PC-9 (cell line): ENCODE results near the gene CFAP92. TPM values are rescaled to one million over a fixed set of nuclear protein-coding genes. Genes with fewer than 3 reads are reported as not detected.

Experiments used
- BruUV-seq: library from RNA; stranded (reverse); fragments of 400-500 nt; replicated peaks from 2 replicates; lab custom pipeline; 2021; lab: Mats Ljungman, UMichigan
- CTCF ChIA-PET: fragments of 300-600 bp; sonication (Branson Sonifier 250); formaldehyde crosslinking; loops from one replicate; lab custom pipeline; 2022; ENCODE audit warnings: antibody characterized with exemption; lab: Charles Lee
- POLR2A ChIA-PET: fragments of 300-600 bp; sonication (Branson Sonifier 250); formaldehyde crosslinking; loops from one replicate; lab custom pipeline; 2022; ENCODE audit warnings: antibody characterized with exemption; ENCODE audit not compliant: unreplicated experiment; lab: Charles Lee
- DNase-seq, 2 experiments: peaks; one replicate each; pipeline versions ENCODE4 v3.0.0 to v3.0.0-alpha.2; 2015 to 2022; ENCODE audit warnings: mixed read lengths in 1 of 2
- H2AFZ ChIP-seq: fragments of 200-600 bp; sonication (generic); 2 replicates; pipeline ENCODE4 v1.8.1; 2017; ENCODE audit warnings: antibody characterized with exemption
- H3F3A ChIP-seq: fragments of 200-600 bp; sonication (generic); 2 replicates; pipeline ENCODE4 v1.8.1; 2017; ENCODE audit warnings: antibody characterized with exemption, mild to moderate bottlenecking, low read depth; ENCODE audit not compliant: insufficient read depth
- H3K27ac ChIP-seq: fragments of 200-600 bp; sonication (generic); 2 replicates; pipeline ENCODE4 v1.6.1; 2016; ENCODE audit warnings: mixed run types
- H3K27me3 ChIP-seq: fragments of 200-600 bp; sonication (generic); 2 replicates; pipeline ENCODE4 v1.6.1; 2016; ENCODE audit warnings: low read depth, mixed run types; ENCODE audit not compliant: insufficient read depth
- H3K36me3 ChIP-seq: fragments of 200-600 bp; sonication (generic); 2 replicates; pipeline ENCODE4 v1.6.1; 2016; ENCODE audit warnings: low read depth, mixed run types
- H3K4me1 ChIP-seq: fragments of 200-600 bp; sonication (generic); replicated peaks from 2 replicates; pipeline ENCODE4 v1.6.1; 2016; ENCODE audit warnings: mixed run types; ENCODE audit not compliant: insufficient read depth
- H3K4me2 ChIP-seq: fragments of 200-600 bp; sonication (generic); 2 replicates; pipeline ENCODE4 v1.6.1; 2017; ENCODE audit warnings: mixed run types
- H3K4me3 ChIP-seq: fragments of 200-600 bp; sonication (generic); 2 replicates; pipeline ENCODE4 v1.6.1; 2016; ENCODE audit warnings: mixed run types
- H3K79me2 ChIP-seq: fragments of 200-600 bp; sonication (generic); 2 replicates; pipeline ENCODE4 v1.6.1; 2017; ENCODE audit warnings: low read depth, mixed run types
- H3K9me2 ChIP-seq: fragments of 200-600 bp; sonication (generic); 2 replicates; pipeline ENCODE4 v1.8.1; 2017; ENCODE audit warnings: mild to moderate bottlenecking; ENCODE audit not compliant: insufficient read depth
- H3K9me3 ChIP-seq: fragments of 200-600 bp; sonication (generic); 2 replicates; pipeline ENCODE4 v1.8.1; 2016; ENCODE audit warnings: low read depth; ENCODE audit not compliant: insufficient read depth
- H4K20me1 ChIP-seq: fragments of 200-600 bp; sonication (generic); 2 replicates; pipeline ENCODE4 v1.8.1; 2017; ENCODE audit not compliant: insufficient read depth
- CTCF ChIP-seq: fragments of 200-600 bp; sonication (generic); conservative IDR thresholded peaks from 2 replicates; pipeline ENCODE4 v1.6.1; 2017; ENCODE audit warnings: mixed run types, antibody characterized with exemption, mild to moderate bottlenecking, moderate library complexity
- EZH2 ChIP-seq: fragments of 200-600 bp; sonication (generic); IDR thresholded peaks from 2 replicates; pipeline ENCODE4 v1.8.0; 2017; ENCODE audit warnings: antibody characterized with exemption, low read depth
- intact Hi-C: fragments of 100-400 bp; cut with micrococcal nuclease; formaldehyde crosslinking; loops from one replicate; pipeline ENCODE4 v1.10.0; 2022; ENCODE audit not compliant: unreplicated experiment
- total RNA-seq: library from RNA; stranded (reverse); gene quantifications from 2 replicates; pipeline ENCODE4 v1.2.3, GENCODE V29; 2021

The CFAP92 gene
- total RNA-seq, 1 experiment from 2014 or later: 4.3 TPM

GRCh38 chr3:129034642-129035041 lies 40.8 kb upstream of the CFAP92 start:
- TF ChIP-seq CTCF: no peak
- no peak for TF ChIP-seq EZH2
- no peaks in the 10 kb centered on the region for H3K4me1 ChIP-seq
- ChIA-PET CTCF (no interaction called here), POLR2A (interaction anchor here (0.7 kb wide), 1 partner anchor 711 kb away, joined by 3 read pairs; no protein-coding TSS in a partner anchor)
- H3K9me3 ChIP-seq: no peaks in the 10 kb centered on the region
- no peak overlapping the region for H3K4me2 ChIP-seq
- no peak overlapping the region for H3K27ac ChIP-seq
- H3K79me2 ChIP-seq: no peaks in the 10 kb centered on the region
- intact Hi-C loops: no loop called here
- no peaks in the 10 kb centered on the region; the same call in 1 of the 2 replicates for H3K27me3 ChIP-seq
- no peaks in the 10 kb centered on the region for H3K36me3 ChIP-seq
- no peak for DNase-seq
- no peaks in the 10 kb centered on the region for H3F3A ChIP-seq
- BruUV-seq: no TSS peak
- no peak overlapping the region for H3K4me3 ChIP-seq
- H3K9me2 ChIP-seq: no peaks in the 10 kb centered on the region
- no peaks in the 10 kb centered on the region for H4K20me1 ChIP-seq
- H2AFZ ChIP-seq: no peak overlapping the region

GRCh38 chr3:129033633-129034321 lies 39.9 kb upstream of the CFAP92 start:
- no peaks in the 10 kb centered on the region for H4K20me1 ChIP-seq
- H3K4me1 ChIP-seq: no peaks in the 10 kb centered on the region
- no peak overlapping the region for H3K4me2 ChIP-seq
- TF ChIP-seq CTCF: no peak
- no peak overlapping the region for H3K27ac ChIP-seq
- no peaks in the 10 kb centered on the region for H3K9me3 ChIP-seq
- ChIA-PET POLR2A (interaction anchor here (0.7 kb wide), 1 partner anchor 711 kb away, joined by 3 read pairs; no protein-coding TSS in a partner anchor), CTCF (no interaction called here)
- DNase-seq: no peak
- no peaks in the 10 kb centered on the region for H3K79me2 ChIP-seq
- BruUV-seq: no TSS peak
- no peak overlapping the region for H2AFZ ChIP-seq
- intact Hi-C loops: no loop called here
- no peak overlapping the region for H3K4me3 ChIP-seq
- no peaks in the 10 kb centered on the region for H3F3A ChIP-seq
- H3K9me2 ChIP-seq: no peaks in the 10 kb centered on the region
- H3K27me3 ChIP-seq: no peaks in the 10 kb centered on the region; the same call in 1 of the 2 replicates
- no peaks in the 10 kb centered on the region for H3K36me3 ChIP-seq

GRCh38 chr3:129033151-129033550 lies 39.3 kb upstream of the CFAP92 start:
- H3K9me2 ChIP-seq: no peaks in the 10 kb centered on the region
- H3K4me1 ChIP-seq: no peaks in the 10 kb centered on the region
- no peaks in the 10 kb centered on the region for H4K20me1 ChIP-seq
- H3K27ac ChIP-seq: no peak overlapping the region
- TF ChIP-seq EZH2 (no peak), CTCF (no peak)
- POLR2A ChIA-PET: no interaction called here
- no peak overlapping the region for H3K4me2 ChIP-seq
- no peak overlapping the region for H2AFZ ChIP-seq
- DNase-seq: no peak
- no peaks in the 10 kb centered on the region for H3K9me3 ChIP-seq
- CTCF ChIA-PET: no interaction called here
- no peaks in the 10 kb centered on the region; the same call in 1 of the 2 replicates for H3K27me3 ChIP-seq
- intact Hi-C loops: no loop called here
- no peaks in the 10 kb centered on the region for H3F3A ChIP-seq
- H3K4me3 ChIP-seq: no peak overlapping the region
- no peaks in the 10 kb centered on the region for H3K79me2 ChIP-seq
- no peaks in the 10 kb centered on the region for H3K36me3 ChIP-seq
- BruUV-seq: no TSS peak
